HepG2 (cell line): ENCODE data around the gene ASPHD1. TPM values are rescaled to one million over a fixed set of nuclear protein-coding genes. Genes with fewer than 3 reads are reported as not detected.
A peak's percentile ranks its signal among the peaks of the same experiment; 100 is the strongest.

Source experiments
- AHR ChIP-seq: IDR thresholded peaks from 2 replicates; pipeline ENCODE4 v1.6.1; 2018; ENCODE audit warnings: missing genetic modification reagents, missing compliant biosample characterization
- EED ChIP-seq: sonication (generic); formaldehyde crosslinking; IDR thresholded peaks from 2 replicates; pipeline ENCODE4 v1.5.0; 2020; ENCODE audit warnings: mild to moderate bottlenecking, missing genetic modification reagents
- JUNB ChIP-seq: sonication (generic); formaldehyde crosslinking; IDR thresholded peaks from 2 replicates; pipeline ENCODE4 v1.8.0; 2022; ENCODE audit warnings: missing genetic modification reagents, mild to moderate bottlenecking, borderline replicate concordance
- KLF6 ChIP-seq: IDR thresholded peaks from 2 replicates; pipeline ENCODE4 v1.8.0; 2016; ENCODE audit warnings: missing biosample characterization, missing genetic modification reagents
- ZBTB21 ChIP-seq: sonication (generic); formaldehyde crosslinking; IDR thresholded peaks from 2 replicates; pipeline ENCODE4 v1.4.0; 2020; ENCODE audit warnings: missing genetic modification reagents
- ZMYM4 ChIP-seq: sonication (generic); formaldehyde crosslinking; IDR thresholded peaks from 2 replicates; pipeline ENCODE4 v1.8.1; 2023; ENCODE audit warnings: mild to moderate bottlenecking, missing genetic modification reagents
- ZNF569 ChIP-seq: sonication (generic); formaldehyde crosslinking; IDR thresholded peaks from 2 replicates; pipeline ENCODE4 v1.5.0; 2020; ENCODE audit warnings: mild to moderate bottlenecking, missing genetic modification reagents, moderate library complexity, borderline replicate concordance
- ZSCAN21 ChIP-seq: sonication (generic); formaldehyde crosslinking; IDR thresholded peaks from 2 replicates; pipeline ENCODE4 v1.8.0; 2022; ENCODE audit warnings: mild to moderate bottlenecking, missing genetic modification reagents, moderate library complexity, borderline replicate concordance
- polyA plus RNA-seq, 8 experiments: library from polyadenylated mRNA; depleted of rRNA in 3 of 8; stranded (reverse) in 7 of 8; unstranded in 1 of 8; fragments of >200 nt; fragmentation: Illumina TruSeq in 4 of 8; extraction: Trizol in 4 of 8; gene quantifications; 2 replicates each; pipeline versions ENCODE4 v1.2.1 to v1.2.3, GENCODE V29; 2011 to 2016; ENCODE audit warnings: low read depth in 4 of 8, missing spikeins in 1 of 8, mixed read lengths in 1 of 8; ENCODE audit not compliant: insufficient read depth in 1 of 8
- total RNA-seq, 5 experiments: library from RNA; depleted of rRNA; stranded (reverse); fragments of >200 nt; fragmentation: Illumina TruSeq; extraction: Trizol; gene quantifications; 2 replicates each; pipeline ENCODE4 v1.2.3, GENCODE V29; 2016; ENCODE audit warnings: low read depth in 1 of 5
- TF ChIP-seq, protein P1 (sequence below): IDR thresholded peaks from 2 replicates; pipeline ENCODE4 v1.6.1; 2016; ENCODE audit warnings: missing compliant biosample characterization, missing genetic modification reagents, borderline replicate concordance
- TF ChIP-seq, protein P2 (sequence below): sonication (generic); formaldehyde crosslinking; IDR thresholded peaks from 2 replicates; pipeline ENCODE4 v1.4.0; 2020; ENCODE audit warnings: missing genetic modification reagents, borderline replicate concordance
- TF ChIP-seq, protein P3 (sequence below): sonication (generic); formaldehyde crosslinking; IDR thresholded peaks from 2 replicates; pipeline ENCODE4 v1.4.0; 2020; ENCODE audit warnings: missing genetic modification reagents, borderline replicate concordance
- TF ChIP-seq, protein P4 (sequence below): sonication (generic); formaldehyde crosslinking; IDR thresholded peaks from 2 replicates; pipeline ENCODE4 v1.8.1; 2022; ENCODE audit warnings: mild to moderate bottlenecking, missing genetic modification reagents
- TF ChIP-seq, protein P5 (sequence below): sonication (generic); formaldehyde crosslinking; conservative IDR thresholded peaks from 2 replicates; pipeline ENCODE4 v1.8.1; 2023; ENCODE audit warnings: missing genetic modification reagents
- TF ChIP-seq, protein P6 (sequence below): sonication (generic); formaldehyde crosslinking; IDR thresholded peaks from 2 replicates; pipeline ENCODE4 v1.8.0; 2022; ENCODE audit warnings: mild to moderate bottlenecking, missing genetic modification reagents, borderline replicate concordance

The ASPHD1 gene
- total and polyA plus RNA-seq, 2 of the 13 experiments (the other 11 are each of a cell fraction or from before 2014, with no cell fraction given) = 13.1 to 19.7 TPM

DNA sequence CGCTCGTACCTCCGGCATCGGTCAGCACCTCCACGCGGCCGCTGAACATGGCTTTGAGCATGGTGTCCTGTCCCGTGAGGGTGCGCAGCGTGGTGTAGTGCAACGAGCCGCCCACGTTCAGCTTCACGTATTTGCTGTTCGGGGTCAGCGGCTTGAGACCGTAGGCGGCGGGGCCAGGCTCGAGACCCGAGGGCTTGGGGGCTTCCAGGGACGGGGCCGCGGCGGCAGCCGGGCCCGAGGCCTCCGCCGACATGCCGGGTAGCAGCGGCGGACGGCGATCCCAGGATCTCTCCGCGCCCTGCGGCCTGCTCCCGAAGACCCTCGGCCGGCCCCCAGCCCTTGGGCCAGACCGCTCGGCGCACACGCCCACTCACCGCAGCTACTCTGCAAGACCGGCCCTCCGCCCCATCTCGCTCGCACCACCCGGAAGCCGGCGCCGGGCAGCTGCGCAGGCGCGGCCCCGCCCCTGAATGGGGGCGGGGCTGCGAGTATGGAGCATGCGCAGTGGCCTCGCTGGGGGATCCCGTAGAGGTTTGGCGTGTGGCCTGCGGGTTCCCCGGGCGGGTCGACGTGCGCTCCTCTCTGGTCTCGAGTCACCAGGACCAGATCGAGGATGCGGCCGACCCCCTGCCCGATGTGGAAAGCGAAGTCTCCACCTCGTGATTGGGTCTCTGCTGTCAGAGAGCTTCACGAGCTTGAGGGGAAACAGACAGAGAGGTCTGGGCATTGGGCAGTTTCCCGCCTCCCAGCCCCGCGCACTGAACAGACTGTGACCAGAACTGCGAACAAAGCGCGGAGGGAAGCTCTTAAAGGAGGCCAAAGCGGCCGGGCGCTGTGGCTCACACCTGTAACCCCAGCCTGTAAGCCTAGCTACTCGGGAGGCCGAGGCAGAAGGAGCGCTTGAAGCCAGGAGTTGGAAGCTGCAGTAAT is 25.8 kb downstream of the ASPHD1 start, which contains the start of gene KCTD13 (continued):
- TF ChIP-seq, protein P1, sequence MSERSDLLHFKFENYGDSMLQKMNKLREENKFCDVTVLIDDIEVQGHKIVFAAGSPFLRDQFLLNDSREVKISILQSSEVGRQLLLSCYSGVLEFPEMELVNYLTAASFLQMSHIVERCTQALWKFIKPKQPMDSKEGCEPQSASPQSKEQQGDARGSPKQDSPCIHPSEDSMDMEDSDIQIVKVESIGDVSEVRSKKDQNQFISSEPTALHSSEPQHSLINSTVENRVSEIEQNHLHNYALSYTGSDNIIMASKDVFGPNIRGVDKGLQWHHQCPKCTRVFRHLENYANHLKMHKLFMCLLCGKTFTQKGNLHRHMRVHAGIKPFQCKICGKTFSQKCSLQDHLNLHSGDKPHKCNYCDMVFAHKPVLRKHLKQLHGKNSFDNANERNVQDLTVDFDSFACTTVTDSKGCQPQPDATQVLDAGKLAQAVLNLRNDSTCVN (CRISPR knock-in tag) = peak; percentile 70; the same call in 1 of the 2 replicates
- peak; percentile 46; the same call in 1 of the 2 replicates for TF ChIP-seq JUNB (CRISPR knock-in tag)
- TF ChIP-seq, protein P2, sequence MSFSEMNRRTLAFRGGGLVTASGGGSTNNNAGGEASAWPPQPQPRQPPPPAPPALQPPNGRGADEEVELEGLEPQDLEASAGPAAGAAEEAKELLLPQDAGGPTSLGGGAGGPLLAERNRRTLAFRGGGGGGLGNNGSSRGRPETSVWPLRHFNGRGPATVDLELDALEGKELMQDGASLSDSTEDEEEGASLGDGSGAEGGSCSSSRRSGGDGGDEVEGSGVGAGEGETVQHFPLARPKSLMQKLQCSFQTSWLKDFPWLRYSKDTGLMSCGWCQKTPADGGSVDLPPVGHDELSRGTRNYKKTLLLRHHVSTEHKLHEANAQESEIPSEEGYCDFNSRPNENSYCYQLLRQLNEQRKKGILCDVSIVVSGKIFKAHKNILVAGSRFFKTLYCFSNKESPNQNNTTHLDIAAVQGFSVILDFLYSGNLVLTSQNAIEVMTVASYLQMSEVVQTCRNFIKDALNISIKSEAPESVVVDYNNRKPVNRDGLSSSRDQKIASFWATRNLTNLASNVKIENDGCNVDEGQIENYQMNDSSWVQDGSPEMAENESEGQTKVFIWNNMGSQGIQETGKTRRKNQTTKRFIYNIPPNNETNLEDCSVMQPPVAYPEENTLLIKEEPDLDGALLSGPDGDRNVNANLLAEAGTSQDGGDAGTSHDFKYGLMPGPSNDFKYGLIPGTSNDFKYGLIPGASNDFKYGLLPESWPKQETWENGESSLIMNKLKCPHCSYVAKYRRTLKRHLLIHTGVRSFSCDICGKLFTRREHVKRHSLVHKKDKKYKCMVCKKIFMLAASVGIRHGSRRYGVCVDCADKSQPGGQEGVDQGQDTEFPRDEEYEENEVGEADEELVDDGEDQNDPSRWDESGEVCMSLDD (CRISPR knock-in tag) = 0 out of 2 replicates have a peak, but pooled peaks have one; percentile 69
- TF ChIP-seq AHR (CRISPR knock-in tag) = peak; percentile 62
- TF ChIP-seq ZBTB21 = peak; percentile 57; the same call in 1 of the 2 replicates
- peak; percentile 84; the same call in 1 of the 2 replicates for TF ChIP-seq ZNF569 (CRISPR knock-in tag)
- peak; percentile 93 for TF ChIP-seq KLF6 (CRISPR knock-in tag)
- TF ChIP-seq, protein P3, sequence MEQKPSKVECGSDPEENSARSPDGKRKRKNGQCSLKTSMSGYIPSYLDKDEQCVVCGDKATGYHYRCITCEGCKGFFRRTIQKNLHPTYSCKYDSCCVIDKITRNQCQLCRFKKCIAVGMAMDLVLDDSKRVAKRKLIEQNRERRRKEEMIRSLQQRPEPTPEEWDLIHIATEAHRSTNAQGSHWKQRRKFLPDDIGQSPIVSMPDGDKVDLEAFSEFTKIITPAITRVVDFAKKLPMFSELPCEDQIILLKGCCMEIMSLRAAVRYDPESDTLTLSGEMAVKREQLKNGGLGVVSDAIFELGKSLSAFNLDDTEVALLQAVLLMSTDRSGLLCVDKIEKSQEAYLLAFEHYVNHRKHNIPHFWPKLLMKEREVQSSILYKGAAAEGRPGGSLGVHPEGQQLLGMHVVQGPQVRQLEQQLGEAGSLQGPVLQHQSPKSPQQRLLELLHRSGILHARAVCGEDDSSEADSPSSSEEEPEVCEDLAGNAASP (CRISPR knock-in tag) = peak; percentile 61; the same call in 1 of the 2 replicates
- TF ChIP-seq, protein P4, sequence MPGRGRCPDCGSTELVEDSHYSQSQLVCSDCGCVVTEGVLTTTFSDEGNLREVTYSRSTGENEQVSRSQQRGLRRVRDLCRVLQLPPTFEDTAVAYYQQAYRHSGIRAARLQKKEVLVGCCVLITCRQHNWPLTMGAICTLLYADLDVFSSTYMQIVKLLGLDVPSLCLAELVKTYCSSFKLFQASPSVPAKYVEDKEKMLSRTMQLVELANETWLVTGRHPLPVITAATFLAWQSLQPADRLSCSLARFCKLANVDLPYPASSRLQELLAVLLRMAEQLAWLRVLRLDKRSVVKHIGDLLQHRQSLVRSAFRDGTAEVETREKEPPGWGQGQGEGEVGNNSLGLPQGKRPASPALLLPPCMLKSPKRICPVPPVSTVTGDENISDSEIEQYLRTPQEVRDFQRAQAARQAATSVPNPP (CRISPR knock-in tag) = peak; percentile 64; the same call in 1 of the 2 replicates
- TF ChIP-seq, protein P5, sequence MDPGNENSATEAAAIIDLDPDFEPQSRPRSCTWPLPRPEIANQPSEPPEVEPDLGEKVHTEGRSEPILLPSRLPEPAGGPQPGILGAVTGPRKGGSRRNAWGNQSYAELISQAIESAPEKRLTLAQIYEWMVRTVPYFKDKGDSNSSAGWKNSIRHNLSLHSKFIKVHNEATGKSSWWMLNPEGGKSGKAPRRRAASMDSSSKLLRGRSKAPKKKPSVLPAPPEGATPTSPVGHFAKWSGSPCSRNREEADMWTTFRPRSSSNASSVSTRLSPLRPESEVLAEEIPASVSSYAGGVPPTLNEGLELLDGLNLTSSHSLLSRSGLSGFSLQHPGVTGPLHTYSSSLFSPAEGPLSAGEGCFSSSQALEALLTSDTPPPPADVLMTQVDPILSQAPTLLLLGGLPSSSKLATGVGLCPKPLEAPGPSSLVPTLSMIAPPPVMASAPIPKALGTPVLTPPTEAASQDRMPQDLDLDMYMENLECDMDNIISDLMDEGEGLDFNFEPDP (CRISPR knock-in tag) = no peak
- TF ChIP-seq ZMYM4 (CRISPR knock-in tag) = peak; percentile 72; the same call in 1 of the 2 replicates
- TF ChIP-seq, protein P6, sequence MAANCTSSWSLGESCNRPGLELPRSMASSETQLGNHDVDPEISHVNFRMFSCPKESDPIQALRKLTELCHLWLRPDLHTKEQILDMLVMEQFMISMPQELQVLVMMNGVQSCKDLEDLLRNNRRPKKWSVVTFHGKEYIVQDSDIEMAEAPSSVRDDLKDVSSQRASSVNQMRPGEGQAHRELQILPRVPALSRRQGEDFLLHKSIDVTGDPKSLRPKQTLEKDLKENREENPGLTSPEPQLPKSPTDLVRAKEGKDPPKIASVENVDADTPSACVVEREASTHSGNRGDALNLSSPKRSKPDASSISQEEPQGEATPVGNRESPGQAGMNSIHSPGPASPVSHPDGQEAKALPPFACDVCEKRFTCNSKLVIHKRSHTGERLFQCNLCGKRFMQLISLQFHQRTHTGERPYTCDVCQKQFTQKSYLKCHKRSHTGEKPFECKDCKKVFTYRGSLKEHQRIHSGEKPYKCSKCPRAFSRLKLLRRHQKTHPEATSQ (CRISPR knock-in tag) = peak; percentile 69; the same call in 1 of the 2 replicates
- peak; percentile 87 for TF ChIP-seq EED (CRISPR knock-in tag)
- peak; percentile 78 for TF ChIP-seq ZSCAN21 (CRISPR knock-in tag)
